ENCODE measurements around the gene FYCO1. TPM values are rescaled to one million over a fixed set of nuclear protein-coding genes. Genes with fewer than 3 reads are reported as not detected.

The FYCO1 gene
- total RNA-seq, 1 experiment from 2014 or later, result 11.3 TPM

- in situ Hi-C loops (cut with HindIII; ENCODE audit: low sequenced_read_pairs), result no loop called here
- DNase-seq (ENCODE audit: low spot score), result no peak
Measured at GRCh38 chr3:45969116-45969515, 26.5 kb downstream of the FYCO1 start.

- in situ Hi-C loops (cut with HindIII; ENCODE audit: low sequenced_read_pairs), result no loop called here
- no peak for DNase-seq (ENCODE audit: low spot score)
Measured at GRCh38 chr3:45968706-45969105, 26.9 kb downstream of the FYCO1 start.

GRCh38 chr3:45968149-45968548 is 27.5 kb downstream of the FYCO1 start:
- no peak for DNase-seq (ENCODE audit: low spot score)
- in situ Hi-C loops (cut with HindIII; ENCODE audit: low sequenced_read_pairs), result no loop called here

- in situ Hi-C loops (cut with HindIII; ENCODE audit: low sequenced_read_pairs), result no loop called here
- no peak for DNase-seq (ENCODE audit: low spot score)
Measured at GRCh38 chr3:45967724-45968123, 27.9 kb downstream of the FYCO1 start.

GRCh38 chr3:45966950-45967640 is 28.5 kb downstream of the FYCO1 start:
- DNase-seq (ENCODE audit: low spot score), result peak; percentile 42
- in situ Hi-C loops (cut with HindIII; ENCODE audit: low sequenced_read_pairs), result no loop called here

- in situ Hi-C loops (cut with HindIII; ENCODE audit: low sequenced_read_pairs), result no loop called here
- no peak for DNase-seq (ENCODE audit: low spot score)
Measured at GRCh38 chr3:45966371-45966791, 29.2 kb downstream of the FYCO1 start.

- DNase-seq (ENCODE audit: low spot score), result no peak
- in situ Hi-C loops (cut with HindIII; ENCODE audit: low sequenced_read_pairs), result no loop called here
Measured at GRCh38 chr3:45965653-45966052, 30.0 kb downstream of the FYCO1 start.

- in situ Hi-C loops (cut with HindIII; ENCODE audit: low sequenced_read_pairs), result no loop called here
- no peak for DNase-seq (ENCODE audit: low spot score)
Measured at GRCh38 chr3:45965253-45965652, 30.4 kb downstream of the FYCO1 start.

- no peak for DNase-seq (ENCODE audit: low spot score)
- in situ Hi-C loops (cut with HindIII; ENCODE audit: low sequenced_read_pairs), result no loop called here
Measured at GRCh38 chr3:45964139-45964538, 31.5 kb downstream of the FYCO1 start.

GRCh38 chr3:45962033-45962432 is 33.6 kb downstream of the FYCO1 start:
- in situ Hi-C loops (cut with HindIII; ENCODE audit: low sequenced_read_pairs), result no loop called here
- DNase-seq (ENCODE audit: low spot score), result no peak

GRCh38 chr3:45960289-45960688 is 35.3 kb downstream of the FYCO1 start:
- in situ Hi-C loops (cut with HindIII; ENCODE audit: low sequenced_read_pairs), result no loop called here
- DNase-seq (ENCODE audit: low spot score), result no peak

- DNase-seq (ENCODE audit: low spot score), result no peak
- in situ Hi-C loops (cut with HindIII; ENCODE audit: low sequenced_read_pairs), result no loop called here
Measured at GRCh38 chr3:45959201-45959600, 36.4 kb downstream of the FYCO1 start.

- in situ Hi-C loops (cut with HindIII; ENCODE audit: low sequenced_read_pairs), result no loop called here
- no peak for DNase-seq (ENCODE audit: low spot score)
Measured at GRCh38 chr3:45958321-45958791, 37.3 kb downstream of the FYCO1 start.

- no peak for DNase-seq (ENCODE audit: low spot score)
- in situ Hi-C loops (cut with HindIII; ENCODE audit: low sequenced_read_pairs), result no loop called here
Measured at GRCh38 chr3:45957586-45957985, 38.0 kb downstream of the FYCO1 start.

GRCh38 chr3:45955706-45956105 is 39.9 kb downstream of the FYCO1 start:
- no peak for DNase-seq (ENCODE audit: low spot score)
- in situ Hi-C loops (cut with HindIII; ENCODE audit: low sequenced_read_pairs), result no loop called here

- no peak for DNase-seq (ENCODE audit: low spot score)
- in situ Hi-C loops (cut with HindIII; ENCODE audit: low sequenced_read_pairs), result no loop called here
Measured at GRCh38 chr3:45955017-45955647, 40.5 kb downstream of the FYCO1 start.

- in situ Hi-C loops (cut with HindIII; ENCODE audit: low sequenced_read_pairs), result no loop called here
- no peak for DNase-seq (ENCODE audit: low spot score)
Measured at GRCh38 chr3:45954306-45954705, 41.3 kb downstream of the FYCO1 start.

GRCh38 chr3:45953536-45953935 is 42.1 kb downstream of the FYCO1 start:
- in situ Hi-C loops (cut with HindIII; ENCODE audit: low sequenced_read_pairs), result no loop called here

GRCh38 chr3:45952456-45952855 is 43.2 kb downstream of the FYCO1 start:
- in situ Hi-C loops (cut with HindIII; ENCODE audit: low sequenced_read_pairs), result no loop called here
- DNase-seq (ENCODE audit: low spot score), result no peak

More at GRCh38 chr3:45953536-45953935, 42.1 kb downstream of the FYCO1 start:
- DNase-seq (ENCODE audit: low spot score), result no peak

GRCh38 chr3:45951946-45952345 is 43.7 kb downstream of the FYCO1 start:
- no peak for DNase-seq (ENCODE audit: low spot score)
- in situ Hi-C loops (cut with HindIII; ENCODE audit: low sequenced_read_pairs), result no loop called here

Data from G401 (cell line).